IPS-18c (cell line): ENCODE data around the gene RMND1.
"Not testable (repeated sequence)": the region's sequence is repeated elsewhere in the genome, so short reads cannot be mapped to it uniquely, and the experiment has no call there.

Experiments used
- H3K4me3 ChIP-seq: 2 replicates; pipeline ENCODE4 v1.7.0; 2013; ENCODE audit warnings: low read depth, mild to moderate bottlenecking, low read length, moderate library complexity; ENCODE audit not compliant: insufficient read depth
- H3K9me3 ChIP-seq: one replicate; pipeline ENCODE4 v1.6.1; 2013; ENCODE audit warnings: mild to moderate bottlenecking, low read length, moderate library complexity; ENCODE audit not compliant: control insufficient read depth, insufficient read depth

RMND1 gene

DNA sequence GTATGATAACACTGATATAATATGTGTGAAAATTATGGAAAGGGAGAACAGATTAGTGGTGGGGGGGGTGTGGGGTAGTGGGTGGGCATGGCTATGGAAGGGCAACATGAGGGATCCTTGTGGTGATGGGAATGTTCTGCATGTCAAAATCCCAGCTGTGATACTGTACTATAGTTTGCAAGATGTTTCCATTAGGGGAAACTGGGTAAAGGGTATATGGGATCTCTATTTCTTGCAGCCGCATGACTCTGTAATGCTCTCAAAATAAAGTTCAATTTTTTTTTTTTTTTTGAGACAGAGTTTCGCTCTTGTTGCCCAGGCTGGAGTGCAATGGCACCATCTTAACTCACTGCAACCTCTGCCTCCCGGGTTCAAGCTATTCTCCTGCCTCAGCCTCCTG lies 74.8 kb downstream of the RMND1 start:
- no peak overlapping the region for H3K4me3 ChIP-seq

DNA sequence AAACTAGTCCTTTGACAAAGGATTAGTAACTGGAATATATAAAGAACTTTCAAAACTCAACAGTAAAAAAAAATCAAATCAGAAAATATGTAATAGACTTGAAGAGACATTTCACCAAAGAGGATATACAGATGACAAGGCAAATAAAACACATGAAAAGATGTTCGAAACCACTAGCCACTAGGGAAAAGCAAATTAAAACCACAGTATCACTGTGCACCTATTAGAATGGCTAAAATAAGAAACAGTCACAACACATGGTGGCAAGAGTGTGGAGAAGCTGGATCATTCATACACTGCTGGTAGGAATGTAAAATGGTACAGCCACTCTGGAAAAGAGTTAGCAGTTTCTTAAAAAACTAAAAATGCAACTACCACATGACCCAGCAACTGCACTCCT lies 75.5 kb downstream of the RMND1 start:
- no peaks in the 10 kb centered on the region for H3K9me3 ChIP-seq
- no peak overlapping the region for H3K4me3 ChIP-seq

More for the DNA sequence above, 74.8 kb downstream of the RMND1 start:
- H3K9me3 ChIP-seq = no peaks in the 10 kb centered on the region

DNA sequence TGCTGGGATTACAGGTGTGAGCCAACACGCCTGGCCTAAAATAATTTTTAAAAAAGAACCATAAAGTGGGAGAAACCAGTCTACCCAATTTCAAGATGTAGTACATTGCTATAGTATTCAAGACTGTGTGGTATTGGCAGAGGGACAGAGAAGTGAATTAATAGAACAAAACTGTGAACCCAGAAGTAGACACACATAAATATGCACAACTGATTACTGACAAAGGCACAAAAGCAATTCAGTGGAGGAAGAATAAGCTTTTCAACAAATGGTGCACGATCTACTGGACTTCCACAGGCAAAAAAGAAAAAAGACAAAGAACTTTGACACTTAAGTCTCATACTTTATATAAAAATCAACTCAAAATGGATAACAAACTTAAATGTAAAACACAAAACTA lies 76.1 kb downstream of the RMND1 start:
- Histone ChIP-seq H3K4me3 (no peak overlapping the region), H3K9me3 (no peaks in the 10 kb centered on the region)

DNA sequence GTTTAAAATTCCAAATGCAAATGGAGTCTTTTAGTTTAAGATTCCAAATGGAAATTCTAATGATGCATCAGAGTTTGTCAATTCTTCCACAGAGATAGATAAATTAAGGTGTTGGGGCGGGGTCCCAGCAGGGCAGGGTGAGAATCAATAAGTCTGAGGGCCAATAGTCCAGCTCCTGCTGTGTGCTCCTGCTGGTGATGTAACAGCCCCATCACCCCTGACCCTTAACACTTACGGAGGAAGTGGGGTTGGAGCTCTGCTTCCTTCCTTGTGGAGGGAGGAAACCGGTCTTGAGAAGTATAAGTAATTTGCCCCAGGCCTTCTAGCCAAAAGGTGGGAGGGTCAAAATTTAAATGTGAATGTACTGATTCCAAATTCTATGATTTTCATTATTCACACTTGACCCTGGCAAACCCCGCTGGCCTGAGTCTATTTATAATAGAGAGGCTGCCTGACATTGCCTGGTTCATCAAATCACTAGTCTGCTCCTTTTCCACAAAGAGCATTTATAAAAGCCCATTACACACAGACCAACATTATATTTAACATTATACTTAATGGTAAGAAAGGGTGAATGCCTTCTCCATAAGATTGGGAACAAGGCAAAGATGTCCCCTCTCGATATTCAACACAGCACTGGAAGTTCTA lies 77.8 kb downstream of the RMND1 start:
- Histone ChIP-seq H3K4me3 (no peak overlapping the region), H3K9me3 (no peaks in the 10 kb centered on the region)

DNA sequence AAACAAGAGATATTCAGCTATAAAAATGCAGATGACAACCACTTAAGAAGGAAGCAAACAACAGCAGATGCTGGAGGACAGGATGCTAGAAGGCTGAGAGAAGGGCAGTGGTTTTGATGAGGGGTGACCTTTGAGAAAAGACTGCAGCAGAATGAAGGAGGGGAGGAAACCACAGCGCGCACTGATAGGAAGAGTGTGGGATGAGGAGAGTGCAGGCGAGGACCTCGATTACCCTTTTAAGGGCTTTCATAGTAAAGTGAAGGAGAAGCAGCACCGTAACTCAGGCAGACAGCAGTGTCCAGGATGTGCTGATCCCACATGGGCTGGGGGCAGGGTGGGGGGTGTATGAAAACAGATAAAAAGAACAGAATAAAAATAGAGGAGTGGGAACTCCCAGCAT lies 79.8 kb downstream of the RMND1 start:
- Histone ChIP-seq H3K9me3 (no peaks in the 10 kb centered on the region), H3K4me3 (no peak overlapping the region)

DNA sequence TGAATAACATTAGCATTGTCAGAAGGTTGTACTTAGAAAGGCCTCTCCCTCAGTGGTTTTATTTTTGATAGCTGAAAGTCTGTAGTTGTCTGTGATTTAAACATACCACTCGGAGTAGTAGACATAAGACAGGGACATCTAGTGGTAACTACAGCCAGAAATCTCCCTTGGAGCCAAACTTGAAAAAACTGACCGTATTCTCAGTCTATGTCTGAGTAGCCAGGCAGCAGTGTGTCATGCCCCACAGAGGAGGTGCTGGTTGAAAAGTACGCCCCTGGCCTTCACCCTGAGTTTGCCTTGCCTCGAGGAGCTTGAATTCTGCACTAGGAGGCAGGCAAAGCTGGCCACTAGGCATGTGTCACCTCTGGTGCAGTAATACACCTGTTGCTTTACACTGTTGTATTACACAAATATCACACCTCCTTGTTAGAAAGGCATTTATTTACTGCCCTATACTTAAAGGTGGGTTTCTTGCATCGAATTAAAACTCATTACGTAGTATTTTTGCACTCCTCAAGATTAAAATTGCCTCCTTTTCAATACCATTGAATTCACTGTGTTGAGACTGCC lies 81.3 kb downstream of the RMND1 start:
- Histone ChIP-seq H3K9me3 (no peaks in the 10 kb centered on the region), H3K4me3 (no peak overlapping the region)

DNA sequence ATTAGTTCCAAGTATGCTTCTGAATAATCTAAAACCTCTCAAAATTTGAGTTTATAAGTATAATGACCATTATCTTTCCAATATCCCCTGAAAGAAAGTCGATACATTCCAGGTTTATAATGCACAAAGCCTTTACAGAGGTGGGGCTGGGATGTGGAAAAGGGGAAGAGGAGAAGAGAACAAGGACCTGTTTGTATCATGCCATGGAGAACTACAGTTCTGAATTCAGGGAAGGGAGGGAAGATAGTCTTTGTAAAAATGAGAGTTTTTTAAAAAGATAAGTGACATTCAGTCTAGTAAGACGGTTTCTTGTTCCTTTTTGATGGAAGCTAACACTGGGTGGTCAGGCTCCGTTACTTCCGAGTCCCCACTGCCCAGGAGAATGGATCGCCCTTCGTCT lies 86.7 kb downstream of the RMND1 start:
- no peak overlapping the region for H3K4me3 ChIP-seq
- H3K9me3 ChIP-seq = no peaks in the 10 kb centered on the region

DNA sequence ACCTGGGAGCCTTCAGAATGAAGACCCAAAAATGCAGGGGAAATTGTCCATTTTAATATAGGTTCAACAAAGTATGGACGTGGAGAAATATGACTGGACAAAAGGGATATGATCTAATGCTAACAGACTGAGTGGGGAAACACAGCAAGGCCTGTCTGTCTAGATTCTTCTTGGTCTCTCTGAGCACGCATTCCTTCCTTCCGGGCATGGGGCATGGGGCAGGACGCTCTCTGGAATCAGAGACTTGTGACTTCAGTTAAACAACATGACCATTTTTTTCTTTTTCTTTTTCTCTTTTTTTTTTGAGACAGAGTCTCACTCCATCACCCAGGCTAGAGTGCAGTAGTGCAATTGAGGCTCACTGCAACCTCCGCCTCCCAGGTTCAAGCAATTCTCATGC lies 92.4 kb downstream of the RMND1 start:
- Histone ChIP-seq H3K4me3 (no peak overlapping the region), H3K9me3 (no peaks in the 10 kb centered on the region)

DNA sequence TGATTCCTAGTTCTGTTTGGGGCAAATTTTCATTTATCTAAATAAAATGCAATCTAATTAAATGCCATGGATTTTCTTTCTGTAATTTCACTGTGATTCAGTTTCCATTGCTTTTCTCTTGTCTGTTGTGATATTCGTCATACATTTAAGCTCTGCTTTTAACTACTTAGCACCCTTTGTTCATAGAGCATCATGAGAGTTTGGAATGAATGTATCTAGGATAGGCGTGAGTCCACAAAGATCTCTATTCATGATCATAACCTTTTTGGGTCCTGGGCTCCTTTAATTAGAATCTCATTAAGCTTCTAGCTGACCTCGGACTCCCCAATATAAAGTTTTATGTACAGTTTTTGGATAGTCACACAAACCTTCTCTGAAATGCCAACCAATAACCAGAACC lies 93.5 kb downstream of the RMND1 start:
- H3K9me3 ChIP-seq = no peaks in the 10 kb centered on the region
- H3K4me3 ChIP-seq = no peak overlapping the region

DNA sequence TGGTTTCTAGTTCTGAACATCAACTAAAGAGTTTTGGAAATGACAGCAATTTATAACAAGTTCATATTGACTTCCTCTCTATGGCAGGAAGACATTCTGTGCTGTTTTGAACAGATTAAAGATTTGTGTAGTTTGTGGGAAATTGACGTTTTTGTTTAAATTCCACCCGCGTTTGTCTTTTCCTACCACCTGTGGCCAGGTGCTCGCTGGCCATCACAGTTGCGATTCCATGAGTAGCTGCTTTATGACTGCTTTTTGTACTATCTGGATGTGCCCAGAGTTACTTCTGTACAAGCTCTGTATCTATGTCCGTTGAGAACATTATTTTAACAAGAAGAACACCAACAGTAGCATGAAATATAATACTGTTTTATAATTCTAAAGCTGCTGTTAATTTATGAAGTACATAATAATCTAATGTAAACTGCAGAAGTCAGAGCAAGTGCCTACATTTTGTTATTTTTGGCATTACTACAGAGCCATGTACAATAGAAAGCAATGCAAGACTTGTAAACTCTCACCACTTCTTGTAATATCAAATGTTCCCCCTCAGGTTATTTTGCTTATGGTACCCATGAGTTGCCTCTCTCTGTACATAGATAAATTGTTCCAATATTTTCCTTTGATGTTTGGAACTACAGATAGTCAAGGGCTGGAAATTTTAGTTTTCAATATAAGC lies 94.0 kb downstream of the RMND1 start:
- Histone ChIP-seq H3K9me3 (no peaks in the 10 kb centered on the region), H3K4me3 (no peak overlapping the region)

DNA sequence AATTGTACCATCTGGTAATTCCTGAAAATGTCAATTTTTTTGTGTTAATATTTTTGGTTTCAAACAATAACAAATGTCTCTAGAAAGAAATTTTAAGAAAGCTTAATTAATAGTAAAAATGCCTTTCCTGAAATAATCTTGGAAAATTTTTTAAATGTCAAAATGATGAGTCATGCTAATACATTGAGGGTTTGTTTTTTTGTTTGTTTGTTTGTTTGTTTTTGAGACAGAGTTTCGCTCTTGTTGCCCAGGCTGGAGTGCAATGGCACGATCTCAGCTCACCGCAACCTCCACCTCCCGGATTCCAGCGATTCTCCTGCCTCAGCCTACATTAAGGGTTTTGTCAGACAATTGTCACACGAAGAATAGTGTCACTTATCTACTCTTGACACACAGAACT lies 94.9 kb downstream of the RMND1 start:
- H3K4me3 ChIP-seq, H3K9me3 ChIP-seq: not testable (repeated sequence)
